NCI-H69 (cell line): ENCODE results near the gene ZNF419.

ENCODE experiments used
- DNase-seq: peaks from one replicate; lab custom pipeline; 2025; lab: John Stamatoyannopoulos, UW

The ZNF419 gene

GRCh38 chr19:57537953-57538547 lies 50.5 kb downstream of the ZNF419 start:
- DNase-seq = no peak
